HL-60 (cell line): ENCODE measurements around the gene RUNX2.

Source experiments
- GABPA ChIP-seq: IDR thresholded peaks from 2 replicates; pipeline ENCODE4 v1.6.1; 2012; ENCODE audit warnings: low read depth
- POLR2AphosphoS5 ChIP-seq: IDR thresholded peaks from 2 replicates; pipeline ENCODE4 v1.6.1; 2012; ENCODE audit warnings: low read depth
- TF ChIP-seq, protein P1 (sequence below): IDR thresholded peaks from one replicate; pipeline ENCODE4 v1.5.1; 2011; ENCODE audit warnings: low read length, control low read depth, inconsistent platforms; ENCODE audit not compliant: insufficient read depth
- TF ChIP-seq, protein P2 (sequence below): IDR thresholded peaks from 2 replicates; pipeline ENCODE4 v1.6.1; 2012; ENCODE audit warnings: low read depth; ENCODE audit not compliant: insufficient replicate concordance

DNA sequence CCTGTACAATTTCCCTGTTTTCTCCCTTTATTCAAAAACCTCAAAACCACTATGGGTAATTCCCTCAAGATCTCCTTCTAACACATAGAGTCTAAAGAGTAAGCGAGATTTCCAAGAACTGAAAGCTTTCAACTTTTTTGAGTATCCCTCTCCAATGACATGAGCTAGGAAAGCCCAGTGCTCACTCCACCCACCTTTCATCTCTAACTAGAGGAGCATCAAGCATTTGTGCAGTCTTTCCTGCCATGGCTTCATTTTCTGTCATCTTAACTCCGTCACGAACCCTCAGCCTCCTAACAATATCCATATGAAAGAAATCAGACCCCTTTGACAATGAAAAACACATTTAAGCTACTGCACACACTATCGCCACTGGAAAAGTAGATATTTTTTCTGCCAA lies 141.5 kb downstream of the RUNX2 start:
- TF ChIP-seq POLR2AphosphoS5 (no peak), GABPA (no peak)
- TF ChIP-seq, protein P1, sequence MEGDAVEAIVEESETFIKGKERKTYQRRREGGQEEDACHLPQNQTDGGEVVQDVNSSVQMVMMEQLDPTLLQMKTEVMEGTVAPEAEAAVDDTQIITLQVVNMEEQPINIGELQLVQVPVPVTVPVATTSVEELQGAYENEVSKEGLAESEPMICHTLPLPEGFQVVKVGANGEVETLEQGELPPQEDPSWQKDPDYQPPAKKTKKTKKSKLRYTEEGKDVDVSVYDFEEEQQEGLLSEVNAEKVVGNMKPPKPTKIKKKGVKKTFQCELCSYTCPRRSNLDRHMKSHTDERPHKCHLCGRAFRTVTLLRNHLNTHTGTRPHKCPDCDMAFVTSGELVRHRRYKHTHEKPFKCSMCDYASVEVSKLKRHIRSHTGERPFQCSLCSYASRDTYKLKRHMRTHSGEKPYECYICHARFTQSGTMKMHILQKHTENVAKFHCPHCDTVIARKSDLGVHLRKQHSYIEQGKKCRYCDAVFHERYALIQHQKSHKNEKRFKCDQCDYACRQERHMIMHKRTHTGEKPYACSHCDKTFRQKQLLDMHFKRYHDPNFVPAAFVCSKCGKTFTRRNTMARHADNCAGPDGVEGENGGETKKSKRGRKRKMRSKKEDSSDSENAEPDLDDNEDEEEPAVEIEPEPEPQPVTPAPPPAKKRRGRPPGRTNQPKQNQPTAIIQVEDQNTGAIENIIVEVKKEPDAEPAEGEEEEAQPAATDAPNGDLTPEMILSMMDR: no peak
- TF ChIP-seq, protein P2, sequence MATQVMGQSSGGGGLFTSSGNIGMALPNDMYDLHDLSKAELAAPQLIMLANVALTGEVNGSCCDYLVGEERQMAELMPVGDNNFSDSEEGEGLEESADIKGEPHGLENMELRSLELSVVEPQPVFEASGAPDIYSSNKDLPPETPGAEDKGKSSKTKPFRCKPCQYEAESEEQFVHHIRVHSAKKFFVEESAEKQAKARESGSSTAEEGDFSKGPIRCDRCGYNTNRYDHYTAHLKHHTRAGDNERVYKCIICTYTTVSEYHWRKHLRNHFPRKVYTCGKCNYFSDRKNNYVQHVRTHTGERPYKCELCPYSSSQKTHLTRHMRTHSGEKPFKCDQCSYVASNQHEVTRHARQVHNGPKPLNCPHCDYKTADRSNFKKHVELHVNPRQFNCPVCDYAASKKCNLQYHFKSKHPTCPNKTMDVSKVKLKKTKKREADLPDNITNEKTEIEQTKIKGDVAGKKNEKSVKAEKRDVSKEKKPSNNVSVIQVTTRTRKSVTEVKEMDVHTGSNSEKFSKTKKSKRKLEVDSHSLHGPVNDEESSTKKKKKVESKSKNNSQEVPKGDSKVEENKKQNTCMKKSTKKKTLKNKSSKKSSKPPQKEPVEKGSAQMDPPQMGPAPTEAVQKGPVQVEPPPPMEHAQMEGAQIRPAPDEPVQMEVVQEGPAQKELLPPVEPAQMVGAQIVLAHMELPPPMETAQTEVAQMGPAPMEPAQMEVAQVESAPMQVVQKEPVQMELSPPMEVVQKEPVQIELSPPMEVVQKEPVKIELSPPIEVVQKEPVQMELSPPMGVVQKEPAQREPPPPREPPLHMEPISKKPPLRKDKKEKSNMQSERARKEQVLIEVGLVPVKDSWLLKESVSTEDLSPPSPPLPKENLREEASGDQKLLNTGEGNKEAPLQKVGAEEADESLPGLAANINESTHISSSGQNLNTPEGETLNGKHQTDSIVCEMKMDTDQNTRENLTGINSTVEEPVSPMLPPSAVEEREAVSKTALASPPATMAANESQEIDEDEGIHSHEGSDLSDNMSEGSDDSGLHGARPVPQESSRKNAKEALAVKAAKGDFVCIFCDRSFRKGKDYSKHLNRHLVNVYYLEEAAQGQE: no peak
